ENCODE data around the gene JMJD1C.

GRCh38 chr10:63497321-63497720 is 31.5 kb upstream of the JMJD1C start:
- TF ChIP-seq, protein P1, sequence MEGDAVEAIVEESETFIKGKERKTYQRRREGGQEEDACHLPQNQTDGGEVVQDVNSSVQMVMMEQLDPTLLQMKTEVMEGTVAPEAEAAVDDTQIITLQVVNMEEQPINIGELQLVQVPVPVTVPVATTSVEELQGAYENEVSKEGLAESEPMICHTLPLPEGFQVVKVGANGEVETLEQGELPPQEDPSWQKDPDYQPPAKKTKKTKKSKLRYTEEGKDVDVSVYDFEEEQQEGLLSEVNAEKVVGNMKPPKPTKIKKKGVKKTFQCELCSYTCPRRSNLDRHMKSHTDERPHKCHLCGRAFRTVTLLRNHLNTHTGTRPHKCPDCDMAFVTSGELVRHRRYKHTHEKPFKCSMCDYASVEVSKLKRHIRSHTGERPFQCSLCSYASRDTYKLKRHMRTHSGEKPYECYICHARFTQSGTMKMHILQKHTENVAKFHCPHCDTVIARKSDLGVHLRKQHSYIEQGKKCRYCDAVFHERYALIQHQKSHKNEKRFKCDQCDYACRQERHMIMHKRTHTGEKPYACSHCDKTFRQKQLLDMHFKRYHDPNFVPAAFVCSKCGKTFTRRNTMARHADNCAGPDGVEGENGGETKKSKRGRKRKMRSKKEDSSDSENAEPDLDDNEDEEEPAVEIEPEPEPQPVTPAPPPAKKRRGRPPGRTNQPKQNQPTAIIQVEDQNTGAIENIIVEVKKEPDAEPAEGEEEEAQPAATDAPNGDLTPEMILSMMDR (IDR thresholded peaks at IDR 0.05; ENCODE audit: low read depth, low read length, poor library complexity, severe bottlenecking) = no peak
- no peak for TF ChIP-seq EZH2phosphoT487 (IDR thresholded peaks at IDR 0.05; ENCODE audit: borderline replicate concordance, low read length)
